Fibroblast of villous mesenchyme (primary cell): Measurements from ENCODE around the gene NCKAP5. TPM values are rescaled to one million over a fixed set of nuclear protein-coding genes. Genes with fewer than 3 reads are reported as not detected.

Source experiments
- DNase-seq: peaks from one replicate; pipeline ENCODE4 v3.0.0-alpha.2; 2010; ENCODE audit warnings: low read depth
- H3K4me3 ChIP-seq: 2 replicates; pipeline ENCODE4 v1.5.1; 2011; ENCODE audit warnings: low read depth, mild to moderate bottlenecking, low read length
- total RNA-seq: library from RNA; depleted of rRNA; stranded (reverse); fragments of >200 nt; gene quantifications from 2 replicates; pipeline ENCODE4 v1.2.3, GENCODE V29; 2012
- TF ChIP-seq, protein P1 (sequence below): IDR thresholded peaks from 2 replicates; pipeline ENCODE4 v1.5.1; 2012; ENCODE audit warnings: low read depth, mild to moderate bottlenecking, low read length; ENCODE audit not compliant: insufficient read depth

NCKAP5 gene
- total RNA-seq, 1 donor = 47.9 TPM

DNA sequence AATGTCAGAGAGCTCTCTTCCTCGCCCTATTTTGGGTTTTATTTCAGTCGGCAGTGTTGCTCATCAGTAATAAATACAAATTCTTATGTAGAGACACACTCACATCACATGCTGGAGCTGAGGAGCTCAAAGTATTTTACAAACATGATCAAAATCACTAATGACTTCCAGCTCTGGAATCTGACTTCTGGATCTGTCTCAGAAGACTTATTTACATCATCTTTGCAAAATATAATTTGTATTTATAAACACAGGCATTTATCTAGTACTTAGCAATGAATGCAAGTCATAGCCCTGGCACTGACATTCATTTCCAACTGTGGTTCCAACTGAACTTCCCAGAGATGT is 327.1 kb downstream of the NCKAP5 start:
- peak overlapping the region; percentile 14 for H3K4me3 ChIP-seq
- TF ChIP-seq, protein P1, sequence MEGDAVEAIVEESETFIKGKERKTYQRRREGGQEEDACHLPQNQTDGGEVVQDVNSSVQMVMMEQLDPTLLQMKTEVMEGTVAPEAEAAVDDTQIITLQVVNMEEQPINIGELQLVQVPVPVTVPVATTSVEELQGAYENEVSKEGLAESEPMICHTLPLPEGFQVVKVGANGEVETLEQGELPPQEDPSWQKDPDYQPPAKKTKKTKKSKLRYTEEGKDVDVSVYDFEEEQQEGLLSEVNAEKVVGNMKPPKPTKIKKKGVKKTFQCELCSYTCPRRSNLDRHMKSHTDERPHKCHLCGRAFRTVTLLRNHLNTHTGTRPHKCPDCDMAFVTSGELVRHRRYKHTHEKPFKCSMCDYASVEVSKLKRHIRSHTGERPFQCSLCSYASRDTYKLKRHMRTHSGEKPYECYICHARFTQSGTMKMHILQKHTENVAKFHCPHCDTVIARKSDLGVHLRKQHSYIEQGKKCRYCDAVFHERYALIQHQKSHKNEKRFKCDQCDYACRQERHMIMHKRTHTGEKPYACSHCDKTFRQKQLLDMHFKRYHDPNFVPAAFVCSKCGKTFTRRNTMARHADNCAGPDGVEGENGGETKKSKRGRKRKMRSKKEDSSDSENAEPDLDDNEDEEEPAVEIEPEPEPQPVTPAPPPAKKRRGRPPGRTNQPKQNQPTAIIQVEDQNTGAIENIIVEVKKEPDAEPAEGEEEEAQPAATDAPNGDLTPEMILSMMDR = no peak
- peak; percentile 87 for DNase-seq

DNA sequence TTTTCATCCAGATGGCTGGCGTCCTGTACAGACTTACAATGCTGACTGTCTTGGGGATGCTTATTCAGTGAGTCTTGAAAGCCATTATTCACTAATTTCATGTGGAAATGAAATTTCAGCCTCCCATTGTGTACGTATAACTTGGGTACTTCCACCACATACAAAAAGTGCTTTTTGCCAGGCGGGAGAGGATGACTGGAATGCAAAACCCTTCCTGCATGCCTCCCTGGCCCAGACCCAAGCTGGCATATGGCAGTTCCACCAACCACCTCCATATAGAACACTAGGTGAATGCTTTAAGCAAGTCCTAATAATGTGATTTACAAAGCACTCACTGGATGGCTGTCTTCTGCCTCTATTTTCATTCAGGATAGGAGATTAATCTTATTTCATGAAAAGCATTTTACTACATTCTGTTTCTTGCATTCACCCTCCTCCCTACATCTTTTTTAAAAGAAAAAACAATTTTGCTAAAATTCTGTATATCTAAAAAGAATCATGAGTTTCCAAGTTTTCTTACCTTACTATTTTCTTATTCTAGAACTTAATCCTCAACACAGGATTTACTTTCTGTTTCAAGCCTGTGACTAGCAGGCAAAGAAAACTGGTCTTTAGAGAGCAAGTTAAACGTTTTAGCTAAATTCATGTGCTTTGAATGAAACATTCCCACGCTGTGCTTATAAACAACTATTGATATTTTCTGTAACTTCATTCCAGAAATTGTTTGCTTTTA is 327.6 kb downstream of the NCKAP5 start:
- no peak for DNase-seq
- TF ChIP-seq, protein P1 = no peak
- peak overlapping the region; percentile 14 for H3K4me3 ChIP-seq

DNA sequence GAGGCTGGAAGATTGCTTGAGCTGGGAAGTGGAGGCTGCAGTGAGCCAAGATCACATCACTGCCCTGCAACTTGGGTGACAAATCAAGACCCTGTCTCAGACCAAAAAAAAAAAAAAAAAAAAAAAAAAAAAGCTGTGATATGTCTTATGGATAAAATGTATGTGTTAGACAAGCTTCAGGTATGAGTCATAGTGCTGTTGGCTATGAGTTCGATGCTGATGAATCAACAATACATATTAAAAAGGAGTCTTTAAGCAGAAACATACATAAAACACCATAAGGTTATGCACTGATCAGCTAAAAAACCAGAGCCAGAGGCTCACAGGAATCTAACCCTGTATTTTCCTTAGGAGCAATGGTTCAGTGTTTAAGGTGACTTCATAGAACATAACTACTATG is 332.3 kb downstream of the NCKAP5 start:
- no peak for DNase-seq
- no peak overlapping the region for H3K4me3 ChIP-seq
- TF ChIP-seq, protein P1 = no peak

DNA sequence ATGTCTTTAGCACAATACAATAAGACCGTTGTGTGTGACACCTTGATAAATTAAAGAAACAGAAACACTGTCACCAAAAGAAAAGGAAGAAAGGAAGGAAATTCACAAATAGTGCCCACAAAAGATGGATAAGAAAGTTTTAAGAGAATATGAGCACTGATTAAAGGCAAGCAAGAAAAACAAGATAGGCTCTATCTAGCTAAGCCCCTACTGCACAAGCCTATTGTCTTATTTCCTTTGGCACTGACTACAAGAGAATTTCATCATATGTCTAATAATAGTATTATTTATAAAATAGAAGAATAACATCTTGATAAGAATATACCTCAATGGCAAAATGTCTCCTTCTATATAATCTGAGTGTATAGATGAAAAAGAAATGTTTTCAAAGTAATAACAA is 335.7 kb downstream of the NCKAP5 start:
- TF ChIP-seq, protein P1 = no peak
- no peak for DNase-seq
- no peak overlapping the region for H3K4me3 ChIP-seq

DNA sequence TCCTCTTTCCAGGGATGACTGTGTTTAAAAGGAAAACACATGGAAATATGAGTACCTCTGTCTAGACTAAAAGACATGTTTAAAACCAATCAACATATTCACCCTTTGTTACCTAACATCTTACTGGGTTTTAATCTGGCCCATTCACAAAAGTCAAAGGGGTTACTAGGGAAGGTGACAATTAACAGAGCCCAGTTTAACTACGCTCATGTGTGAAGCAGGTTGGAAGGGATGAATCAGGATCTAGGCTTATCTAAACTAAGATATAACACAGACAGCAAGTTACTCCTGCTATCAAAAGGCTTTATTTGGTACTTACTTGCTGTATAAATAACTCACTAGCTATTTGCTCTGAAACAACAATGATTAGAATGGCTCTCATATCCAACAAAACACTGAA is 337.0 kb downstream of the NCKAP5 start:
- TF ChIP-seq, protein P1 = no peak
- H3K4me3 ChIP-seq = no peak overlapping the region
- DNase-seq = no peak

DNA sequence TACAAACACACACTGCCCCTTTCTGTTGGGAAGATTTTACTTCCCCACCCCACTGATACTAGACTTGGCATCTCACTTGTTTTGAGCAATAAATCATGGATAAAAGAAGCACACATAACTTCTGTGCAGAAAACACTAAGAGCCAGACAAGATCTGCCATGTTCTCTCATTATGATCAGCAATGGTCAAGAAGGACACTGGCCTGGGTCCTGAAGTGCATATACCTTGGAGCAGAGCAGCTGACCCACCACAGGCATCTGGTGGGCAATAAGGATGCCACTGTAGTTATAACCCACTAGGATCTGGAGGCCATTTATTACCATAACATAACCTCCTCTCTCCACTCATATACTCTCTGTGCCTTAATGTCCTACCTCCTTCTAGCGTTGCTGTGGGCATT is 338.3 kb downstream of the NCKAP5 start:
- no peak overlapping the region for H3K4me3 ChIP-seq
- DNase-seq = peak; percentile 7
- TF ChIP-seq, protein P1 = no peak

DNA sequence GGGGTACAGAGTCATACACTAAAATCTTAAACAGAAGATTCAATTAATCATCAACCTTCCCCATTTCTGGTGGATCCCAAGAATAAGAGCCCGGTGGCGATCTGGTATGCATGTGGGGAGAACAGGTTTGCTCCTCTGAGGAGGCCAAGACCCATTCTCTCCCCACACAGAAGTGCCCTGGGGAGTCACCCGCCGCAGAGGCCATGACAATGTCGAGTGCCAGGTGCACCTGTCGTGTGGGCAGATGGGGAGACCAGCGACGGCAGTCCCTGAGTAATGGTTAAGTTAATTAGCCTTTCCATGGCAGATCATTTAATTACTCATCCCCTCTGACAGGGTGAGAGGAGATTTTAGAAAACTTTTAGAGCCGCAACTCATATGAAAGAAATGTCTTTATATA is 345.0 kb downstream of the NCKAP5 start:
- DNase-seq = no peak
- TF ChIP-seq, protein P1 = no peak
- H3K4me3 ChIP-seq = no peak overlapping the region
